ENCODE measurements around the gene PSMC3.

DNA sequence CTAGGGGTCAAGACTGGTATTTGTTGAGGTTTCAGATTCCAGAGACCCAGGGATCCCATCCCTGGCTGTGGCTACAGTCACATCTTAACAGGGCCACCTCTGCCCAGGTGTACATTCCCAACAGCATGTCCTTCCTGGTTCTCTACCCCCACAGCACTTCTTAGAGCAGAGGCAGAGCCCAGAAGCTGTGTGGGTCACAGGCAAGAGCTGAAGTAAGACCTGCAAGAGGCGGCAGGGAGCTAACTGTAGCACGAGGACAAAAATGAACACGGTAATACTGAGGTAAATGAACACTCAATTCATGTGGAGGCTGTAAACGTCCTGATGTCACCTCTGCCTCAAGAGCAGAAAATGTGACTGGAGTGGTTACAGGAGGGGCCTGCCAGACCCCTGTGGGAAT, 44.4 kb upstream of the PSMC3 start:
- no peak for TF ChIP-seq L3MBTL2 (conservative IDR thresholded peaks at IDR 0.05)
- TF ChIP-seq, protein P1, sequence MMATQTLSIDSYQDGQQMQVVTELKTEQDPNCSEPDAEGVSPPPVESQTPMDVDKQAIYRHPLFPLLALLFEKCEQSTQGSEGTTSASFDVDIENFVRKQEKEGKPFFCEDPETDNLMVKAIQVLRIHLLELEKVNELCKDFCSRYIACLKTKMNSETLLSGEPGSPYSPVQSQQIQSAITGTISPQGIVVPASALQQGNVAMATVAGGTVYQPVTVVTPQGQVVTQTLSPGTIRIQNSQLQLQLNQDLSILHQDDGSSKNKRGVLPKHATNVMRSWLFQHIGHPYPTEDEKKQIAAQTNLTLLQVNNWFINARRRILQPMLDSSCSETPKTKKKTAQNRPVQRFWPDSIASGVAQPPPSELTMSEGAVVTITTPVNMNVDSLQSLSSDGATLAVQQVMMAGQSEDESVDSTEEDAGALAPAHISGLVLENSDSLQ (IDR thresholded peaks at IDR 0.05) = no peak
